ENCODE measurements around the gene CREG1. TPM values are rescaled to one million over a fixed set of nuclear protein-coding genes. Genes with fewer than 3 reads are reported as not detected.

The CREG1 gene
- polyA plus RNA-seq, 4 donors, result 27.3 to 218 (median 59.3) TPM

DNA sequence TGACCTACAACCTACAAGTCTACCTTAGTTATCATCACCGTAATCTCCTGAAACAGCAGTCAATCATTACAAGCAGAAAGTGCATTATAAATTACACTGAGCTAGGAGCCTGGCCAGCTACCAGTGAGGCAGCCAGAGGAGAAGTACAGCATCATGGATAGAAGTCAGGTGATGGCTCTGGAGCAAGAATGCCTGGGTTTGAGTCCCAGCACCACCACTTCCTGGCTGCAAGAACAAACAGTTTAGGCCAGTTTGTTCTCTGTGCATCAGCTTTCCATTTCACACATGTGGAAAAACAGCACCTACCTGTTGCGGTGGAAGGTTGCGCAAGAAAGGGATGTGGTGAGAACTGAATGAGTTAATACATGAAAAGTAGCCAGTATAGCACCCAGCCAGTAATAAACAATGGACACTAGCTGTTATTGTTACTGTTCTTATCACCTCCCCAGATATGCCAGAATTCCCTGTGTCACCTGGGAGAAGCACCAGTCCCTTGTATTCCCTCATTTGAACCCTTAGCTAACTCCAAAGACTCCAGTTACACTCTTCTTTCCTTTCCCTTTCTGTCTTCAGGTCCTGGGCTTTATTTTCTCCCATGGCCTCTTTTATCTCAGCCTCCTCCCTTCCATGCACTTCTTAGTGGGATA is 9.0 kb downstream of the CREG1 start:
- Histone ChIP-seq H3K9me3 (ENCODE audit: control insufficient read depth in 2 of 2, insufficient read depth in 1 of 2, low read depth in 1 of 2, low read length in 1 of 2) (no peaks in the 10 kb centered on the region), H3K27me3 (ENCODE audit: control insufficient read depth in 3 of 3, insufficient read depth in 3 of 3, low read length in 3 of 3) (no peaks in the 10 kb centered on the region), H3K27ac (ENCODE audit: low read depth in 1 of 3, low read length in 2 of 3) (no peak overlapping the region), H3K4me3 (ENCODE audit: low read depth in 1 of 3, low read length in 3 of 3) (no peak overlapping the region), H3K36me3 (ENCODE audit: control insufficient read depth in 3 of 3, insufficient read depth in 2 of 3, low read depth in 1 of 3, low read length in 3 of 3) (peaks cover 0 to 29% (median 2%) of the 10 kb centered on the region in 3 donors), H3K4me1 (ENCODE audit: control insufficient read depth in 3 of 3, insufficient read depth in 2 of 3, low read depth in 1 of 3, low read length in 2 of 3) (peaks cover 0 to 5% (median 4%) of the 10 kb centered on the region in 3 donors)
- FAIRE-seq (no peak), DNase-seq (no peak)
- 53 to 74% (median 58%) methylated on average over 3 of the region's 3 CpGs for WGBS, 3 donors

DNA sequence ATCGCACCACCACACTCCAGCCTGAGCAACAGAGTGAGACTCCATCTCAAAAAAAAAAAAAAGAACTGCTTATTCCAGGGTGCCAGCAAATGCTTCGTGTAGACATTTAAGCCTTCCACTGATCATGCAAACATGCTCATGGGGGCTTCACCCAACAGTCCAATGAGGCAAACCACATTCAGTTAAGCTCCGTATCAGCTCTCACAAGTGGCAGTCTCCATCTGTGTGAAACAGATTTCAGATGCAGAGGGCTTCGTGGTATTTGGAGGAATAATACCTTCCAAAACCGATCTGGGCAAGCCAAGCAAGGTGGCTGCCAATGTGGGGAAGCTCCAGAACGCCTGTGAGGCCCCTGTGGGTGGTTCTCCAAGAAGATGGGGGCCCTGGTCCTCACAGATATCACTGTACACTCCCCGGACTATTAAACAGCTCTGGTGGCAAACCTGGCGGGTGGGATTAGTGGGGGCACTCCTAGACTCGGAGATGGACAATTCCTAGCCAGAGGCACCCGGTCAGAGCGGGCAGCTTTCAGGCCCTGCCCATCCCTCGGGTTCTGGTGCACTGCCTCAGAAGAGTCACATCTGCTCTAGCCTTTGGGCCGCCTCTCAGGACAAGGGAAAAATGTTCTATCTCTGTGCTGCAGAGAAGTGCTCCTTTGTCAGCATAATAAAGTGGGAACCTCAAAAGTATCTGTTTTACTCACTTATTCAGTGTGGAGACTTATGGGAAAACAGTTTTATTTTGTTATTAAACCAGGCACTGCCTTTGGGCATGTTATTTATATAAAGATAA is 10.2 kb downstream of the CREG1 start:
- H3K27me3 ChIP-seq (ENCODE audit: control insufficient read depth in 3 of 3, insufficient read depth in 3 of 3, low read length in 3 of 3), result no peaks in the 10 kb centered on the region
- H3K36me3 ChIP-seq (ENCODE audit: control insufficient read depth in 3 of 3, insufficient read depth in 2 of 3, low read depth in 1 of 3, low read length in 3 of 3), result peaks cover 0 to 29% (median 2%) of the 10 kb centered on the region in 3 donors
- H3K27ac ChIP-seq (ENCODE audit: low read depth in 1 of 3, low read length in 2 of 3), result no peak overlapping the region
- DNase-seq, result no peak
- WGBS, 3 donors, result 76 to 81% (median 77%) methylated on average over 13 of the region's 13 CpGs
- no peak overlapping the region for H3K4me3 ChIP-seq (ENCODE audit: low read depth in 1 of 3, low read length in 3 of 3)
- no peak for FAIRE-seq
- H3K9me3 ChIP-seq (ENCODE audit: control insufficient read depth in 2 of 2, insufficient read depth in 1 of 2, low read depth in 1 of 2, low read length in 1 of 2), result no peaks in the 10 kb centered on the region
- peaks cover 0 to 5% (median 4%) of the 10 kb centered on the region in 3 donors for H3K4me1 ChIP-seq (ENCODE audit: control insufficient read depth in 3 of 3, insufficient read depth in 2 of 3, low read depth in 1 of 3, low read length in 2 of 3)

DNA sequence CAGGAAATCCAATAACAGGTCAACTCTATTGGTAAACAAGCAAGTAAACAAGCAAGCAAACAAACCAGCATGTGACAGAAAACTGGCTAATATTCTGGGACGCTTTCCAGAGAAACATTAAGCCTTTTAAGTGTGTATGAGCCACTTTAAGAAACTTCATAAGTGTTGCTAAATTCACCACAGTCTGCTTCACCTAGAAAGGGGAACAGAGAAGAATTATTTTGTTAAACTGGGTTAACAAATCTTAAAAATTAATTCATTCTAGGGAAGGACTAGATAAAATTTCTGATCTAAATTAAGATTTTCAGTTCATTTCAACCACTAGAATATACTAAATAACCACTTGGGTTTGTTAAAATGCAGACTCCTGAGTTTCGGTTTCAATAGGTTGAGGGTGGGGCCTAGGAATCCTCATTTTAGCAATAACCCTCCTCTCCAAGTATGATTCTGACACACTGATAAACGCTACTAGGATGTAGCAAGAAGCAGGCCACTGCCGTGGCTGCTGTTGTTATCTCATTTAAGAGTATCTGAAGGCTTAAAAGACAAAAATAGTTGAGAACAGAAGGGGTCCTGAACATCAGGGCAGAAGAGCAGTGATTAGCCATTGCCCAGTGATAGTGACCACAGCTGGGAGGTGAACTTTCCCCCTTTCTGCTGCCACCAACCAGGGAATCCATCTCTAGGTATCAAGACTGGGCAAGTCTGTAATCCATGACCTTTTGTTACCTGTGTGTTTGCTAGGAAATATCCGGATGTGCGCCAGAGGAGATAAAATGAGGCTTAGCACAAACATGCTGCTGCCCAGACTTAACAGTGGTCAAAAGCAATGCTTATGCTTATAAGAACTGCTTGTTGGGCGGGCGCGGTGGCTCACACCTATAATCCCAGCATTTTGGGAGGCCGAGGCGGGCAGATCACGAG is 11.2 kb downstream of the CREG1 start:
- DNase-seq, result peak in 1 of 2 donors; percentile 39
- Histone ChIP-seq H3K4me1 (ENCODE audit: control insufficient read depth in 3 of 3, insufficient read depth in 2 of 3, low read depth in 1 of 3, low read length in 2 of 3) (peaks cover 0 to 5% (median 4%) of the 10 kb centered on the region in 3 donors), H3K36me3 (ENCODE audit: control insufficient read depth in 3 of 3, insufficient read depth in 2 of 3, low read depth in 1 of 3, low read length in 3 of 3) (peaks cover 0 to 28% (median 2%) of the 10 kb centered on the region in 3 donors), H3K4me3 (ENCODE audit: low read depth in 1 of 3, low read length in 3 of 3) (no peak overlapping the region), H3K9me3 (ENCODE audit: control insufficient read depth in 2 of 2, insufficient read depth in 1 of 2, low read depth in 1 of 2, low read length in 1 of 2) (no peaks in the 10 kb centered on the region), H3K27me3 (ENCODE audit: control insufficient read depth in 3 of 3, insufficient read depth in 3 of 3, low read length in 3 of 3) (no peaks in the 10 kb centered on the region), H3K27ac (ENCODE audit: low read depth in 1 of 3, low read length in 2 of 3) (peak overlapping the region in 1 of 3 donors; percentile 27)
- FAIRE-seq, result no peak
- 79 to 84% (median 80%) methylated on average over 12 of the region's 12 CpGs for WGBS, 3 donors

DNA sequence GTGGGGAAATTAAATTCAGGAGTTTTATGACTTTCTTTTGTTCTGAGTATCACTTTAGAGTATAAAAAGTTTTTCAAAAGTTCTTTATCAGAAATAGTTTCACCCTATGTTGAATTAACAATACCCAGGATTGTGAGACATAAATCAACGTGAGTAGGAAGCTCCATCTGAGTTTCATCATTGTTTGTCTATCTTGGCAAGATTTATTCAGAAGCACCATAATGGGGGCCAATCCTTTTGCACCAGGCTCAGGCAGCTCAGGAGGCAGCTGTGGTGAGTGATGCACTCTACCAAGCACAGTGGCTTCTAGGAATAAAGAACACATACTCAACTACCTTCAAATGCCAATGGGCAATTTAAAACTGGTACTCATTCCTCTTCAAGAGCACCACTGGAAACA is 12.0 kb downstream of the CREG1 start:
- 0% methylated on average over 1 of the region's 1 CpG for WGBS, 3 donors
- H3K27ac ChIP-seq (ENCODE audit: low read depth in 1 of 3, low read length in 2 of 3), result no peak overlapping the region
- H3K27me3 ChIP-seq (ENCODE audit: control insufficient read depth in 3 of 3, insufficient read depth in 3 of 3, low read length in 3 of 3), result no peaks in the 10 kb centered on the region
- peaks cover 0 to 5% (median 4%) of the 10 kb centered on the region in 3 donors for H3K4me1 ChIP-seq (ENCODE audit: control insufficient read depth in 3 of 3, insufficient read depth in 2 of 3, low read depth in 1 of 3, low read length in 2 of 3)
- H3K36me3 ChIP-seq (ENCODE audit: control insufficient read depth in 3 of 3, insufficient read depth in 2 of 3, low read depth in 1 of 3, low read length in 3 of 3), result peaks cover 0 to 28% (median 2%) of the 10 kb centered on the region in 3 donors
- no peaks in the 10 kb centered on the region for H3K9me3 ChIP-seq (ENCODE audit: control insufficient read depth in 2 of 2, insufficient read depth in 1 of 2, low read depth in 1 of 2, low read length in 1 of 2)
- FAIRE-seq (no peak), DNase-seq (no peak)
- no peak overlapping the region for H3K4me3 ChIP-seq (ENCODE audit: low read depth in 1 of 3, low read length in 3 of 3)

DNA sequence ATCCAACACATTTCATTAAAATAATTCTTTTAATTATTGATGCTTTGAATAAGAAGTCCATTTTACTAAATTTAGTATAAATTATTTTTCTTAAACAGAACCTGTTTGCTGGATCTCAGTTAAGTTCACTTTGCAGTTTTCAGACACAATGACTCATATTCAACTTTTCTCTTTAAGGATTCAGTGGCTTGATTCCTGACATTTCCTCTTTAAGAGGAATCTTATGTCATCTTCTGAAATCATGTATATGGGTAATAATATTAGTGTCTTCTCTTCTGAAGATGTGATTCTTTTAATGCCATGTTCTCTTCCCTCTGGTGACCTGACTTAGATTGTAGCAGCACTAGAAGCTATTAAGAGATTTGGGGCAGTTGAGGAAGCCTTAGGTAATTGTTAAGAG is 12.6 kb downstream of the CREG1 start:
- H3K4me3 ChIP-seq (ENCODE audit: low read depth in 1 of 3, low read length in 3 of 3), result no peak overlapping the region
- FAIRE-seq (peak; percentile 33), DNase-seq (no peak)
- no peaks in the 10 kb centered on the region for H3K27me3 ChIP-seq (ENCODE audit: control insufficient read depth in 3 of 3, insufficient read depth in 3 of 3, low read length in 3 of 3)
- no peak overlapping the region for H3K27ac ChIP-seq (ENCODE audit: low read depth in 1 of 3, low read length in 2 of 3)
- peaks cover 0 to 26% (median 1%) of the 10 kb centered on the region in 3 donors for H3K36me3 ChIP-seq (ENCODE audit: control insufficient read depth in 3 of 3, insufficient read depth in 2 of 3, low read depth in 1 of 3, low read length in 3 of 3)
- H3K9me3 ChIP-seq (ENCODE audit: control insufficient read depth in 2 of 2, insufficient read depth in 1 of 2, low read depth in 1 of 2, low read length in 1 of 2), result no peaks in the 10 kb centered on the region
- H3K4me1 ChIP-seq (ENCODE audit: control insufficient read depth in 3 of 3, insufficient read depth in 2 of 3, low read depth in 1 of 3, low read length in 2 of 3), result peaks cover 0 to 5% (median 4%) of the 10 kb centered on the region in 3 donors

DNA sequence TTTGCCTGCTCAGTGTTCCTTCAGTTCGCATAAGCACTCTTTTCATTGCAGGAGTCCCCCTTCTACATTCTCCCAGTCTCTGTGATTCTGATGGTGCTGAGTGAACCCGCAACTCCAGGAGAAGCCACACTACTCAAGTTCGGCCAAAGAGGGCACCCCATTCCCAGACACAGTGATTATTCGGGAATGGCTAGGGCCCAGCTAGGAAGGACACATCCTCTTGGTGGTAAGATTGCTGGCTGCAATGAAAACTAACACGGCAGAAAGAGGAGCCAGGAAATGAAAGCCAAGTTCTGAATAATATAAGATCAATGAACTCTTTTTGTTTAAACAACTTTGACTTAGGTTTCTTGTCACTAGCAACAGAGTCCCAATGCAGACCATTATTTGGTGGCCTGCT is 14.9 kb downstream of the CREG1 start:
- WGBS, 3 donors, result 54 to 68% (median 59%) methylated on average over 5 of the region's 5 CpGs

DNA sequence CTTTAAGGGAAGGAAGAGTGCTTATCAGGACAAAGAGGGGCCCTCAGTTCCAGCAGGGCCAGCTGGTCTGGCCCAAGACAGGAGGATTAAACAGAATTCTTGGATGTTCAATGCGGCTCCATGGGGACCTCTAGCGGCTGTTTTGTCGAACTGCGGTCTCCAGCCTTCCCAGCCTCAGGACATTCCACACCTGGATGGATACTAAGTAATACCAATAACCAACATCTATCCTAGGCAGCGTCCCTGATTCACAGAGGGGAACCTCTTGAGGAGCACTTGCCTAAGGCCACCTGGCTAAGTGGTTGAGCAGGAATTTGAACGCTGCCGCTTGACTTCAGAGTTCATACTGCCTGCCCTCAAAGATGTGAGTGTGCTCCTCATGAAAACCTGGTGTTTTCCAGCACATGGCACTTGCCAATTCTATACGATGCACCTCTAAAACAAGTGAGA is 19.7 kb downstream of the CREG1 start:
- Histone ChIP-seq H3K4me1 (ENCODE audit: control insufficient read depth in 3 of 3, insufficient read depth in 2 of 3, low read depth in 1 of 3, low read length in 2 of 3) (peaks cover 0 to 14% (median 4%) of the 10 kb centered on the region in 3 donors), H3K27me3 (ENCODE audit: control insufficient read depth in 3 of 3, insufficient read depth in 3 of 3, low read length in 3 of 3) (no peaks in the 10 kb centered on the region), H3K9me3 (ENCODE audit: control insufficient read depth in 2 of 2, insufficient read depth in 1 of 2, low read depth in 1 of 2, low read length in 1 of 2) (no peaks in the 10 kb centered on the region), H3K36me3 (ENCODE audit: control insufficient read depth in 3 of 3, insufficient read depth in 2 of 3, low read depth in 1 of 3, low read length in 3 of 3) (no peaks in the 10 kb centered on the region), H3K27ac (ENCODE audit: low read depth in 1 of 3, low read length in 2 of 3) (peak overlapping the region in 1 of 3 donors; percentile 41), H3K4me3 (ENCODE audit: low read depth in 1 of 3, low read length in 3 of 3) (no peak overlapping the region)
- FAIRE-seq (no peak), DNase-seq (peak; percentile 82 to 86)
- 9 to 13% (median 11%) methylated on average over 8 of the region's 8 CpGs for WGBS, 3 donors

More for the DNA sequence above, 14.9 kb downstream of the CREG1 start:
- H3K4me3 ChIP-seq (ENCODE audit: low read depth in 1 of 3, low read length in 3 of 3), result no peak overlapping the region
- FAIRE-seq, result no peak
- peaks cover 0 to 13% (median 0%) of the 10 kb centered on the region in 3 donors for H3K36me3 ChIP-seq (ENCODE audit: control insufficient read depth in 3 of 3, insufficient read depth in 2 of 3, low read depth in 1 of 3, low read length in 3 of 3)
- no peak for DNase-seq
- H3K9me3 ChIP-seq (ENCODE audit: control insufficient read depth in 2 of 2, insufficient read depth in 1 of 2, low read depth in 1 of 2, low read length in 1 of 2), result no peaks in the 10 kb centered on the region
- H3K27ac ChIP-seq (ENCODE audit: low read depth in 1 of 3, low read length in 2 of 3), result no peak overlapping the region
- H3K27me3 ChIP-seq (ENCODE audit: control insufficient read depth in 3 of 3, insufficient read depth in 3 of 3, low read length in 3 of 3), result no peaks in the 10 kb centered on the region
- H3K4me1 ChIP-seq (ENCODE audit: control insufficient read depth in 3 of 3, insufficient read depth in 2 of 3, low read depth in 1 of 3, low read length in 2 of 3), result peaks cover 0 to 4% (median 3%) of the 10 kb centered on the region in 3 donors
